NCI-H748 (cell line): ENCODE results near the gene CNOT1.
"Not testable (repeated sequence)": the region's sequence is repeated elsewhere in the genome, so short reads cannot be mapped to it uniquely, and the experiment has no call there.

Source experiments
- DNase-seq: peaks from one replicate; lab custom pipeline; 2025; ENCODE audit not compliant: unreplicated experiment; lab: John Stamatoyannopoulos, UW

CNOT1 gene

GRCh38 chr16:58629733-58630640 is at the start of gene CNOT1:
CNOT1 (minus strand) TSS chr16:58629826; CDS start chr16:58599337, 30,489 bp downstream.
- peak; percentile 98 for DNase-seq

- DNase-seq: no peak
Measured at GRCh38 chr16:58678716-58679115, 49.1 kb upstream of the CNOT1 start.

- no peak for DNase-seq
Measured at GRCh38 chr16:58678269-58678668, 48.6 kb upstream of the CNOT1 start.

DNA sequence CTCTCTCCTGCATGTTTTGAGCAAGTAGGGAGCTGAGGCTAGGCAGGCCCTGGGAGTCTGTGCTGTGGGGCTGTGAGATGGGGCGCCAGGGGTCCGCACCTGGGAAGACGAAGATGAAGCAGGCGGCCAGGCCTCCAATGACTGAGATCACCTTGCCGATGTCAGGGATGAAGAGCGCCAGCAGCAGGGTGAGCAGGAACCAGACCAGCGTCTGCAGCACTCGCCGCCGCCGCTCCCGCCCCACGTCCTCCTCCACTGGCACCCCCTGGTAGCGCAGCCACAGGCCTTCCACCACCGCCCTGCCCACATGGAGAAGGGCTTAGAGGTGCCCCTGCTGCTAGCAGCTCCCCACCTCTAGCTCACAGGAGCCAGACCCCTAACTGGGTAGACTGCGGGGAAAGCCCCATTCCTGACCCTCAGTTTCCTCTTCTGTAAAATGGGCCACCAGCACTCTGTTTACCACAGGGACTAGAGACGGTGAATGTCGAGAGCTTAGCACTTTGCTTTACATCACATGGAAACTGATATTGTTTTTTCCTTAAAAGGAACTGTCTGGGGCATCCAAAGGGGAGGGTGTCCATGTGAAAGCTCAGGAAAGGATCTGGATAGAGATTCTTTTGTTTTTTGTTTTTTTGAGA is 41.4 kb upstream of the CNOT1 start:
- DNase-seq: no peak

DNA sequence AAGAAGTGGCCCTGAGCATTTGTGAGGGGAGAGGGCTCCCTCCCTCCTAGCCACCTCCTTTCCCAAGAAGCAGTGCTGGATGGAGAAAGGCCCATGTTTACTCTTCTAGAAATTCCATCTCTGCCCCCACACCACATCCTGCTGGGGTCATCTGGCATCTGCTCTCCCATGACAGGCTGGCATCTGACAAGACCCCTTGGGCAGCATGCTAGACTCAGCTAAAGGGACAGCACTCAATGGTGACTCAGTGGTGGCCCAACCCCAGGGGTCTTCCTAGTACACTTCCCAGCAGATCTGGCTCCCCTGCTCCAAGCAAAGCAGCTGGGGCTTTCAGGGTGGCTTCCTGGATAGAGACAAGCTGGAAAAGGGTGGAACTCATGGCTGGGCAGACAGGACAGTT is 40.6 kb upstream of the CNOT1 start:
- no peak for DNase-seq

DNA sequence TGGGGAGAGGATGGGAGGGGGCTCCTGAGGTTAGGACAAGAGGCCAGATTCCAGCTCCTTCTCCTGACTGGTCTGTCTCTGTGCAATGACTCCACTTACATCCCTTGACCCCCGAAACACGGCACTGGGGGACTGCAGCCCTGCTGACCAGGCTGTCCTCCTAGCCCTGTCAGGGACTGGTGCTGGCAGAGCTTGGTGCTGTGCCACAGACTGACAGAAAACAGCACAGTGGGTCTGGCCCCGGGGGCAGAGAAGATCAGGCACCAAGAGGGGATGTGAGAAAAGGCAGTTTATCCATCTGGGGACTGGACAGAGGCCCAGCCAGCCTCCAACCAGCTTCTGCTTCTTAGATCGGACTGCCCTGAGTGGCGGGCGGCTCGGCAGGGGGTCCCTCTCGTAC is 35.6 kb upstream of the CNOT1 start:
- no peak for DNase-seq

DNA sequence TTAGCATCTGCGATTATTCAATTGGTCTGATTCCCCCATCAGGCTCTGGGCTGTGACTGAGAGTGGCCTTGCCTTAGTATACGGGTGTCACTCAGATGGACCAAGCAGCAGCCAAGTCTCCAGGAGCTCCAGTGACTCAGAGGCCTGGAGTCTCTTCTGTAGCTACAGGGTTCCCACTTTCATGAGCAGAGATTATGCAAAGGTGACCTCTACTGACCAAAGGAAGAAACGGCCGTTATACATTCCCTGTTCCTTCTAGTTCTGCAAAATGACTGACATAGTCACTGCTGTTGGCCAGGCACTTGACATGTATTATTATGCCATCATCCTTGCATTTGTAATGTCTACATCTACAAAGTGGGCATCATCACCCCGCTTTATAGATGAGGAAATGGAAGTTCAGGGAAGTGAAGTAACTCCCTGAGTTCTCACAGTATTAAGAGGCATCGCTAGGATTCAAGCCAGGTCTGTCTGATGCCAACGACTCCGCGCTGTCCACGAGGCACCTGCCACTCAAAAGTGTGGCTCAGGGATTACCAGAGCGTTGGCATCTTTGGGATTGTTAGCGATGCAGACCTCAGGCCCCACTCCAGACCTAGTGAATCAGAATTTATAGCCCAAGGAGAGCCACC is 31.7 kb upstream of the CNOT1 start:
- DNase-seq: peak; percentile 63

- DNase-seq: not testable (repeated sequence)
Measured at GRCh38 chr16:58659911-58660310, 30.3 kb upstream of the CNOT1 start.

DNA sequence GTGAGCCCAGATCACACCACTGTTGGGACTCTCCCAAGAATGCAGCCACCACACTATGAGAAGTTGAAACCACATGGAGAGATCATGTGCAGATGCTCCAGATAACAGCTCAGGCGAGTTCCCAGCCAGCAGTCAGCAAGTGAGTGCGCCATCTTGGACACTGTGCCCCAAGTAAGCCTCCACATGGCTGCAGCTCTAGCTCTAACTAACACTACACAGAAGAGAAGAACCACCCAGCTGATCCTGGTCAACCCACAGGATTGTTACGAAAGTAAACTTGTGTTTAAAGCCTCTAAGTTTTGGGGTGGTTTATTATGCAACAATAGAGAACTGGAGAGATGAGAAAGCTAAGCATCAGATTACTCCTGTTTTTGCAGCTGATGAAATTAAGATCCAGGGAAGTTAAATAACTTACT is 29.2 kb upstream of the CNOT1 start:
- no peak for DNase-seq

DNA sequence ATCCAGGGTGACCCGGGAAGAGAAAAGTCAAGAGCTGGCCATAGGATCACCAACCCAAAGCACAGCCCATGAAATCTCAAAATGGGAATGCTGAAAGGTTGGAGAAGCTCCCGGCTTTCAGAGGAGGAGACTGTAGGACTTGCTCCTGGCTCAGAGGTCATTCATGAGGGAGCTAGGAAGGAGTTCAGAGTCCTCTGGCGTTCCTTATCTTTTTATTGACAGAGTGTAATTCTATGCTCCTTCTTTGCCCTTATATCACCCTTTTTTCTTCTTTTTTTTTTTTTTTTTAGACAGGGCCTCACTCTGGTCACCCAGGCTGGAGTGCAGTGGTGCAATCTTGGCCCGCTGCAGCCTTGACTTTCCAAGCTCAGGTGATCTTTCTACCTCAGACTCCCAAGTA is 27.3 kb upstream of the CNOT1 start:
- DNase-seq: no peak

- DNase-seq: no peak
Measured at GRCh38 chr16:58655215-58655596, 25.6 kb upstream of the CNOT1 start.

- DNase-seq: no peak
Measured at GRCh38 chr16:58654560-58655214, 25.1 kb upstream of the CNOT1 start.

DNA sequence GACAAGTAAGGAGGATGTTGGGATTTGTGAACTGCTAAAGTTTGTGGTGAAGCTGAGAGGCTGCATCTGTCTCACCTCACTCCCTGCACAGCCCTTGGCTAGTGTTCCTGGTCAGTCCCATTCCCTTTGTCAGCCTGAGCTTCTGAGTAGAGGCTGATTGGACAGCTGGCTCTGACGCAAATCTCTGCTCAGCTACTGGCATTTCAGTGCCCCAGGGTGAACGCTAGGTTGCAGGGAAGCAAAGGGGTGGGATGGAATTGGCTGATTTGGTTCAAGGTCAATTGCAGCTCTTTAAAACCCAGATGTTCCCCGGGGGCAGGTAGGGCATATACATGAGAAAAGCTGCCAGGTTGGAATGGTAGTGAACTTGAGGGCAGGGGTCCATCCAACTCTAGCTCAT is 23.1 kb upstream of the CNOT1 start:
- DNase-seq: no peak

GRCh38 chr16:58651965-58652348 is 22.3 kb upstream of the CNOT1 start:
- no peak for DNase-seq

DNA sequence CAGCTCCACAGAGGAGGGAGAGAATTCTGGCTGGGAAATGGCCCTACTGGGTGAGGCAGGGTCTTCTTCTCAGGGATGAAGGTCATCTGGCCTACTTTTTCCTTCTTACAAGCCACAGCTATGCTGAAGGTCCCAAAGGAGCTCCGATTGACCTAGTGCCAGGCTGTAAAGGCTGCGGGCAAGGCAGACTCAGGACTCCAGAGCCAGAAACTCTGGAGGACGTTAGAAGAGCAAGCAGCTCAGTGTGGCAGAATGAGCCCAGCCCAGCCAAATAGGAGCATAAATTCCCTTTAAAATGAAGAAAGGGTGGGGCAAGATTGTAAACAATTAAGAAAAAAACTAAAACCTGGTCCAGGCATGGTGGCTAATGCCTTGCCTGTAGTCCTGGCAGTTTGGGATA is 20.1 kb upstream of the CNOT1 start:
- DNase-seq: no peak

DNA sequence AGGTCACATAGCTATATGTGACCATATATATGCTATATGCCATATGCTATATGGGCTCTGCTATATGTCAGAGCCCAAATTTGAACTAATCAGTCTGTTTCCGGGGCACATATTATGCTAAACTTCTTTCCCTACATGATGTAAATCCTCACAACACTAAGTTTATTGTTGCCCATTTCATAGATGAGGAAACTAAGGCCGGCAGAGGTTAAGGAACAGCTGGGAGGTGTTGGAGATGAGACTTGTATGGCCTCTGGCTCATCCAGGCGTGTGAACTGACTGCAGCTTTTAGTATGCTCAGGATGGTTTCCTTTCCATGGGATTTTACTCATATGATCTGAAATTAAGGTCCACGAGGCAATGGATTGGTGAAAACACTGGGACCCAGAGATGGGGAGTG is 17.5 kb upstream of the CNOT1 start:
- DNase-seq: no peak

DNA sequence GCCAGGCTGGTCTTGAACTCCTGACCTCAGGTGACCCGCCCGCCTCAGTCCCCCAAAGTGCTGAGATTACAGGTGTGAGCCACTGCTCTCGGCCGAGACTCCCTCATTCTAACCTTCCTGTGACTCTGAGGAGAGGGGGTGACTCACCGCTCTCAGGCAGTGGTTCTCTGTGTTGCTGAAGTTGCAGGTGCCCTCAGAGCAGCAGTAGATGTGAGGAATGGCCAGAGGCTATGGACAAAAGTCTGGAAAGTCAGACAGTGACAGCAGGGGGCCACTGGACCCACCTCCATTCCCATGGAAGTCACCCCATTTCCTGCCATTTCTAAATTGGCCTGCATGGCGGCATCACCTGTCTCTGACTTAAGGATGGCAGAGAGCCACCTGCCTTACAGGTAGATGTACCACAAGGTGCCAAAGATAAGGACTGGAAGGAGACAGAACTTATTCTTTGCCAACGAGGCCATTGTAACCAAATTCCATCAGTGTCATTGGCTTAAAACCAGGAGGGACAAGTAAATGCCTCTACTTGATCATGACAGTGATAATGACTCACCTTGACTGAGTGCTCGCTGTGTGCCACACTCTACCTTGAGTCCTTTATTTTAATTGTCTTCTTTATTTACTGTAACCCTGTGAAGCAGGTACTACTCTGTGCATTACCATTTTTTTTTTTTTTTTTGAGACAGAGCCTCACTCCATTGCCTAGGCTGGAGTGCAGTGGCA is 15.3 kb upstream of the CNOT1 start:
- no peak for DNase-seq

- no peak for DNase-seq
Measured at GRCh38 chr16:58644108-58644507, 14.5 kb upstream of the CNOT1 start.

DNA sequence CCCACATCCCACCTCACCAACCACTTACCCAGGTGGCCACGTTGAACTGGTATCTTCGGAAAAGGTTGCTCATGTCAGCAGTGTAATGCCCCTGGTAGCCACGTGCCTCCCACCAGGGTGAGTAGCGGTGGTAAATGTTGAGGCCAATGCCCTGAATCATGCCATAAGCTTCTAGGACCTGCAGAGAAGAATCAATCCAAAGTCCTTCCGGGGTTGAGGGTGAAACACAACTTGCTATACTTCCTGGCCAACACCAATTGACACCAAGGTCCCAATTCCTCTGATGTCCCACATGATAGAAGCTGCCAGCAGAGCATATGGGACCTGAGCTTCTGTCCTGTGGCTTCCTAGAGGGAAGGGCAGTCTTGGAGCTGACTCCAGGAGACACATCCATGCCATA is 11.3 kb upstream of the CNOT1 start:
- no peak for DNase-seq

DNA sequence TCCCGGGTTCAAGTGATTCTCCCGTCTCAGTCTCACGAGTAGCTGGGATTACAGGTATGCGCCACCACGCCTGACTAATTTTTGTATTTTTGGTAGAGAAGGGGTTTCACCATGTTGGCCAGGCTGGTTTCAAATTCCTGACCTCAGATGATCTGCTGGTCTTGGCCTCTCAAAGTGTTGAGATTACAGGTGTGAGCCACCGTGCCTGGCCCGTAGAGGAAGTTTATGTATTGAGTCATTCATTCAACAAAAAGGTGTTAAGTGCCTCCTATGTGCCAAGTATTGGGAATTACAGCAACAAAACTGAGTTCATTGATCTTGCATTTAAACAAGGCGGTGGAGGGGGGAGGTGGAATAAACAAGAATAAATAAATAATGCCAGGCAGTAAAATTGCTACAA is 10.2 kb upstream of the CNOT1 start:
- DNase-seq: no peak

GRCh38 chr16:58639230-58639629 is 9.6 kb upstream of the CNOT1 start:
- no peak for DNase-seq
